NCI-H524 (cell line): Measurements from ENCODE around the gene CALML3.

ENCODE experiments used
- DNase-seq, 2 experiments: peaks; one replicate each; lab custom pipeline; 2025; lab: John Stamatoyannopoulos, UW

Gene CALML3

DNA sequence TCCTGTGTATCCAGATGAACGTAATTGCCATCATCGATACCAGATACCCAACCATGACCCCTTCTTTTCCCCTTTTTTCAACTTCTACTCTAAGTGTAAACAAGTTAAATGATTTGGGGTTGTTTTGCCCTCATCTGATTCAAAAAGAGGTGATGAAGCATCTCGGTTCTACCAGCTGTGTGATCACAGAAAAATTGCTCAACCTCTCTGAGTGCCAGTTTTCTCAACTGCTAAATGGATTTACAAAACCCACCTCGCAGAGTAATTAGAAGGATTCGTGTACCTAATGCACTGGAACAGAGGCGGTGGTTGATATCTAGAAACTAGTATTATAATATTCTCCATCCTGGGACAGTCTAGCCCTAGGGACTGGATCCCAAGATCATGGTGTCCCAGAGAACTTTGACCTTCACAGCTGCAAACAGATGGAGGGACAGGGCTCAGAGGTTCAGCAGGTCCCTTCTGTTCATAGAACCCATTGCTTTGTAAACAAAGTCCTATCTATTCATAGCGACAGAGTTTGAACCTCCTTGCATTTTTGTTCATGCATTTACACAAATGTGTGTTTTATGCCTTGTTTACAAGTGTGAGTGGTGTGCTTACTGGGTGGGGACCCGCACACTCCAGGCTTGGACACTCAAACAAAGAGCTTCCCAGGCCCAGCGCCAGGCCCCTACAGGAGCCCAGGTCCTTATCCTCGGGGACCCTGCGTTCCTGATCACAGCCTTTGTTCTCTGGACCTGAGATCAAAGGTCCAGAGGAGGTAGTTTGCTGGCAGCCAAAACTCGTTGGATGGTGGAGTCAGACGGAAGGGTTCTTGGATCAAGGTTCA, 46.4 kb downstream of the CALML3 start:
- no peak for DNase-seq

DNA sequence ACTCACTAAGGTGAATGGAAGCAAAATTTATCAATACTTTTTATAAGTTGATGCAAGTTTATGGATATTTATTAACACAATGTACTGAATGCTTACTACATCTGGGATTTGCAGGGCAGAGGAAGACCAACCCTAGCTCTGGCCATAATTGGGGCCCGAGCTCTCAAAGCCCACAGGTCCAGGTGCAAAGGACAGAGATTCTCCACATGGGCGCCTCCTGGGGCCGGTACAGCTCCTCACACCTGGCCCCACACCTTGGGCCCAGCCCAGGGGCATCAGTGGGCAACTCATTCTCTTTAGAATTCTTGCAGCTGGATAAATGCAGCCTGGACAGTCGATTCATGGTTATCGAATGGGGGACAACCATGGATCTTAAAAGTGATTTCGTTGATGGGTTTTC, 47.1 kb downstream of the CALML3 start:
- DNase-seq, result no peak

DNA sequence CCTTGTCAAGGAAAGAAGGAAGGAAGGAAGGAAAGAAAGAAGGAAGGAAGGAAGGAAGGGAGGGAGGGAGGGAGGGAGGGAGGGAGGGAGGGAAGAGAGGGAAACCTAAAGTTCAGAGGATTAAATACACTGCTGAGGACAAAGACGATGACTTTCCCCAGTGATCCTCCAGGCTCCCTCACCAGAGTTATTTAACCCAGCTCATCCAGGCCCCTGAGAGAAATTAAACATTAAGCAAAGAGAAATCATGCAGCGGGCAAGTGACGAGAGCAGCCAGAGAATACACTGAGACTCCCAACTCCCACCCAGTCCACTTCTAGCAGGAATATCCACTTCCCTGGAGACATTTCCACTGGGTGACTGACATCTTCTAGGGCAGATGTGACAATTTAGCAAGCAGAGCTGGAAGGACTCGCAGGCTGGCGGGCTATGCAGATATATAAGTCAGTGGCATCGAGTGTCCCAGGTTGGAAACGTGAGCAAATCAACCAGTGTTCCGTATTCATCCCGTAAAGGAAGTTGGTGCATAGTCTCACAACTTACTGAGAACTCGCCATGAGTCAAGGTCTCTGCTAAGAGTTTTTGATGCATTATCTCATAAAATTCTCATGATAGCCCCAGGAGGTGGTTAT, 48.7 kb downstream of the CALML3 start:
- DNase-seq, result no peak

DNA sequence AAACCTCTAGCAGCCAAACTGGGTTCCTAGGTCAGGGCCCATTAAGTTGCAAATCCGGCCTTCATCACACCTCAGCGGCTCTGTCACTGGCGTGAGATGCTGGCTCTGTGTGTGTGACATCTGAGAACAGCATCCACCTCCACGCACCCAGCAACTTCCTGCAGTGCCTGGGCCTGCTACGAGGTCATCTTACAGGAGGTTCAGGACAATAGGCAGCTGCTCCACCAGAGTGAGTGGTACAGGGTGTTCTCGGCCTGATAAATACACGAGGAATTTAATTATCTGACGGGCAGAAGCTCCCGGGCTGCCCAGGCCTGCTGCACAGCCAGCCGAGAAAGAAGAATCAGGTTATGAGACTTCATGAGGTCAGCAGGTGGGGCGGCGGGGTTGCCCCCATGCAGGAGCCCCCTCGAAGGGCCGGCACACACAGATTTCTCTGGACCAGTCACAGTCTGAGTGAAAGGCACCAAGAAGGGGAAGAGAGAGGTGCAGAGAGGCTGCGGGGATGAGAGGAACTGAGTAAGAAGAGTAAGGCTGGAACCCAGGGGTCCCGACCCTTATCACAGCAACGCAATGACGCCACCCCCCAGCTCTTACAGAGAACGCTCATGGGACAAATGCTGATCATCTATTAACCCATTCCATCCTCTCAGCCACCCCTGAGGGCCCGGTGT, 49.3 kb downstream of the CALML3 start:
- DNase-seq, result no peak

DNA sequence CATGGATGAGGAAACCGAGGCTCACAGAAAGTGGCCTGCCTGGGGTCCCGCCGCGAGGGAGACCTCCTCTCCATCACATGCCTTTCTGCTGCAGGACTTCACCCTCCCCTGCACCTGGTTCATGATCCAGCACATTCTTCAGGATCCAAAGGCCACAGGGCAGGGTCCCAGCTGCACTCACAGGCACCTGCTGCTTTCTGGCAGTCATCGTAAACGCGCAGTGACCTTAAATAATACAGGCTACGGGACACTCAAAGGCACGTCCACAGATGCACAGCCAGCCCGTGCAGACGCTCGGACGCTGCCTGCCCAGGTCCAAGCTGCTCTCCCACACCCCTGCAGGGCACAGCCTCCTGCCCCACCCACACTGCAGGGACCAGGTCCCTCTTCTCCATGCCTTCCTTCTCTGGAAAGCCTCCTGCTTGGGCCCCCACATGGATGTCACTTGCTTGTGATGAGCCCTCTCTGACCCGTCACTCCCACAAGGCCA, 49.9 kb downstream of the CALML3 start:
- DNase-seq, result no peak

DNA sequence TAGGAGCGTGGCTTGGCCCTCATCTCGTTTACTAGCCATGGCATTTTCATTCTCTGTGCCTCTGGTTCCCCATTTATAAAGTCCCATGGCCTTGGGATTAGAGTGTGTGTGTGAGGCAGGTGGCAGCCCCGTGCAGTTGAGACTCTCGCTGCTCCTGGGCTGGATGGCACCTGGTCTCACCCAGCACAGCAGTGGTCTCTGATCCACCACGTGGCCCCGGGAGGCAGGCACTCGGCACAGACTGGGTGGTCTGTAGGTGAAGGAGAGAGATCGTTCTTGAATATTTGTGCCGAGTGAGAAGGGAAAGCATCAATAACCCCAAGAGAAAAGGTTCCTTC, 50.4 kb downstream of the CALML3 start:
- DNase-seq, result no peak

DNA sequence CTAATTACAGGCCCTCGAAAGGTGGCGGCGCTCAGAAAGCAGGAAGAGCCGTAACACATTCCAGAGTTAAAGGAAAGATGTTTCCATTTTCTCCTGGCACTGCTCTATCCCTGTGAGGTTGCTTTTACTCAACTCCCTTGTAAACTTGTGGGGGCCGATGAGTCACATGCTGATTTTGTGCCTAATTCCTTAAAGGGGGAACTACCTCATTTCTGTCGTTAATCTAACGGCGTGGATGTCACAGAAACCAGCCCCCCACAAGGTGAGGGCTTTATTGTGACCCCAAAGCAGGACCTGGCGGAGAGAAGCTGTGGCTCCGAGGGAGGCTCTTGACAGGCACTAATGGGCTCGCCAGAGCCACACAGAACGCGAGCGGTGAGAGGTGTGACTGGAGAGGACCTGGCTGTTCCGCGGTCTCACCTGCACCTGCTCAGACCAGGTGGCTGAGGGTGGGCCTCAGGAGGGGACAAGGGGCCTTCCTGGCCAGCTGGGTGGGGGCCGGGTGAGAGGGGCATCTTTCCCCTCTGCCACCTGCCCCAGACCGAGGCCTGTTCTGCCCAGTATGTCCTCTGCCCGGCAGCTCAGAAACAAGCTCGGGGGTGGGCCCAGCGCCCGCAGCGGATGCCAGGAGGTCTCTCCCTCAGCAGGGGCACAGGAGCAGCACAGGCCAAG, 50.9 kb downstream of the CALML3 start:
- DNase-seq, result no peak

DNA sequence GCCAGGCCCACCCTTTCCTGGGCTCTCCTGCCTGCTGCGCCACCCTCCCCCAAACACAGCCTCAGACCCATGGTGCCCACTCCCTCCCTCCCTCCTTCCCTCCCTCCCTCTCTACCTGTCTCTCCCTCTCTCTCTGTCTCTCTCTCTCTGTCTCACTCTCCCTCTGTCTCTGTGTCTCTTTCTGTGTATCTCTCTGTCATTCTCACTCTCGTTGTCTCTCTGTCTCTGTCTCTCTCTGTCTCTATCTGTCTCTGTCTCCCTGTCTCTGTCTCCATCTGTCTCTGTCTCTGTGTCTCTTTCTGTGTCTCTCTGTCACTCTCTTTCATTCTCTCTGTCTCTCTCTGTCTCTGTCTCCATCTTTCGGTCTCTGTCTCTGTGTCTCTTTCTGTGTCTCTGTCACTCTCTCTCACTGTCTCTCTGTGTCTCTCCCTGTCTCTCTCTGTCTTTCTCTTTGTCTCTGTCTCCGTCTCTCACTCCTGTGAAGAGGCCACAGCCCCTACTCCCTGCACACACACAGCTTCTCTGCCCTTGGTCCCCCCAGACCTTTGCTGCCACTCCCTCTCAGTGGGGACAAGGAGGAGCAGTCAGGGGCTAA, 51.5 kb downstream of the CALML3 start:
- no peak for DNase-seq
